Kidney (tissue), 14 donors: Measurements from ENCODE around the gene WDR74. TPM values are rescaled to one million over a fixed set of nuclear protein-coding genes. Genes with fewer than 3 reads are reported as not detected.

ENCODE experiments used
- DNase-seq, 5 donors: peaks; one replicate each; pipeline ENCODE4 v3.0.0-alpha.2; 2013 to 2020
- FAIRE-seq: peaks from 2 replicates; lab custom pipeline; 2012; peaks lifted over from hg19 to GRCh38; lab: Jason Lieb, UNC
- H3K27ac ChIP-seq, 2 donors: one replicate each; pipeline ENCODE4 v1.7.0; 2013; ENCODE audit warnings: low read depth in 2 of 2, low read length in 2 of 2, inconsistent platforms in 1 of 2
- H3K27me3 ChIP-seq: one replicate; pipeline ENCODE4 v1.7.1; 2013; ENCODE audit warnings: low read length, inconsistent platforms; ENCODE audit not compliant: control insufficient read depth, insufficient read depth
- H3K36me3 ChIP-seq, 3 donors: one replicate each; pipeline versions ENCODE4 v1.7.0 to v1.7.1; 2013; ENCODE audit warnings: low read length in 3 of 3, control low read depth in 1 of 3, inconsistent platforms in 1 of 3; ENCODE audit not compliant: insufficient read depth in 3 of 3, control insufficient read depth in 2 of 3
- H3K4me1 ChIP-seq, 3 donors: one replicate each; pipeline versions ENCODE4 v1.7.0 to v1.7.1; 2013; ENCODE audit warnings: low read length in 3 of 3, inconsistent platforms in 1 of 3, low read depth in 1 of 3; ENCODE audit not compliant: control insufficient read depth in 2 of 3, insufficient read depth in 2 of 3
- H3K4me3 ChIP-seq, 3 donors: one replicate each; pipeline versions ENCODE4 v1.7.0 to v1.8.1; 2013; ENCODE audit warnings: low read length in 3 of 3, control low read depth in 1 of 3, inconsistent platforms in 1 of 3
- H3K9ac ChIP-seq, 3 donors: one replicate each; pipeline versions ENCODE4 v1.7.0 to v1.7.1; 2013; ENCODE audit warnings: low read length in 3 of 3, control low read depth in 1 of 3, inconsistent platforms in 1 of 3
- H3K9me3 ChIP-seq, 3 donors: one replicate each; pipeline versions ENCODE4 v1.7.0 to v1.7.1; 2013; ENCODE audit warnings: low read length in 3 of 3, control low read depth in 1 of 3, inconsistent platforms in 1 of 3; ENCODE audit not compliant: control insufficient read depth in 2 of 3, insufficient read depth in 1 of 3
- CTCF ChIP-seq: IDR thresholded peaks from 3 replicates; pipeline ENCODE4 v1.5.1; 2012; ENCODE audit warnings: mild to moderate bottlenecking, moderate library complexity, borderline replicate concordance; ENCODE audit not compliant: insufficient read depth; ENCODE audit errors: extremely low read depth
- intact Hi-C: fragments of 100-400 bp; cut with DNase I; formaldehyde crosslinking; loops from one replicate; pipeline ENCODE4 v1.11.1; 2022
- microRNA-seq: library from miRNA; unstranded; fragments of <30 nt; microRNA quantifications from one replicate; pipeline ENCODE4 v1.2.0, GENCODE V29; 2020
- polyA plus RNA-seq: library from polyadenylated mRNA; stranded (reverse); fragments of 350-450 nt; fragmentation: Illumina TruSeq; extraction: RNeasy Lipid Tissue Mini Kit (QIAGEN cat#74804); gene quantifications from one replicate; pipeline ENCODE4 v1.2.3, GENCODE V29; 2014; ENCODE audit warnings: low read depth, low replicate concordance; ENCODE audit not compliant: insufficient read depth
- total RNA-seq: library from RNA; stranded (reverse); fragmentation: NEBNext Ultra II Directional; extraction: Animal tissue kit (Norgen Biotek cat#: 25700); gene quantifications from one replicate; pipeline ENCODE4 v1.2.1, GENCODE V29; 2021
- donor health status: control.
- donor health status: control.
- donor health status: control.
- donor health status: control.
- donor health status: control.
- donor health status: DM: yes; HTN: yes; CAD: no.
- donor health status: Normal renal cell carcinoma (clear cell type).

Gene WDR74
- total and polyA plus RNA-seq, 2 donors from 2014 or later: 38.5 to 48.9 TPM

GRCh38 chr11:62788991-62789390 is 50.4 kb downstream of the WDR74 start:
- DNase-seq (peak in 1 of 5 donors; percentile 39), FAIRE-seq (no peak)
- H3K9ac ChIP-seq: peak overlapping the region in 2 of 3 donors; percentile 9 to 46
- intact Hi-C loops: loop anchor here (10.0 kb wide), 1 partner anchor 76 kb away; no protein-coding TSS in a partner anchor
- H3K27me3 ChIP-seq: no peaks in the 10 kb centered on the region
- TF ChIP-seq CTCF: no peak
- peaks cover 0 to 18% (median 7%) of the 10 kb centered on the region in 3 donors for H3K36me3 ChIP-seq
- H3K4me3 ChIP-seq: no peak overlapping the region
- no peaks in the 10 kb centered on the region for H3K9me3 ChIP-seq
- peaks cover 4 to 26% (median 24%) of the 10 kb centered on the region in 3 donors for H3K4me1 ChIP-seq
- H3K27ac ChIP-seq: no peak overlapping the region

GRCh38 chr11:62787005-62787759 is 52.2 kb downstream of the WDR74 start, which contains the start of gene TMEM179B:
Gene TMEM179B (plus strand): TSS chr11:62787402. CDS start chr11:62787432, 30 bp downstream.
- Histone ChIP-seq H3K9me3 (no peaks in the 10 kb centered on the region), H3K36me3 (peaks cover 0 to 13% (median 11%) of the 10 kb centered on the region in 3 donors), H3K27ac (peak within 1 kb of the TSS; percentile 92 to 93), H3K4me1 (peaks cover 4 to 22% (median 19%) of the 10 kb centered on the region in 3 donors), H3K9ac (peak within 1 kb of the TSS; percentile 61 to 93 (median 89)), H3K4me3 (peak within 1 kb of the TSS; percentile 94 to 100 (median 99)), H3K27me3 (no peaks in the 10 kb centered on the region)
- DNase-seq (peak; percentile 98 to 99 (median 99)), FAIRE-seq (no peak)
- TF ChIP-seq CTCF: peak; percentile 47
- intact Hi-C loops: loop anchor here (10.0 kb wide), 1 partner anchor 78 kb away; no protein-coding TSS in a partner anchor

- Histone ChIP-seq H3K9me3 (no peaks in the 10 kb centered on the region), H3K9ac (peak overlapping the region in 2 of 3 donors; percentile 68 to 78), H3K4me3 (peak overlapping the region; percentile 54 to 100 (median 99)), H3K36me3 (peaks cover 0 to 15% (median 10%) of the 10 kb centered on the region in 3 donors), H3K4me1 (peaks cover 4 to 21% (median 17%) of the 10 kb centered on the region in 3 donors), H3K27me3 (no peaks in the 10 kb centered on the region), H3K27ac (peak overlapping the region; percentile 92 to 93)
- FAIRE-seq (no peak), DNase-seq (peak; percentile 92 to 97 (median 95))
- peak; percentile 97 for TF ChIP-seq CTCF
- intact Hi-C loops: loop anchor here (10.0 kb wide), 1 partner anchor 78 kb away; no protein-coding TSS in a partner anchor
These were observed 52.9 kb downstream of the WDR74 start for GRCh38 chr11:62786318-62787004.

Small RNA genes lying within 50 kb of the gene (microRNA-seq; reads per million reads assigned to microRNA genes)
- gene MIR6514 (1.0 reads per million), gene MIR6748 (not detected)

Other genes starting within 250 kb of the WDR74 start
- 29.5 TPM for gene TUT1, start 248.1 kb downstream of the WDR74 start, total RNA-seq
- 18.7 TPM for gene TUT1, start 248.1 kb downstream of the WDR74 start, polyA plus RNA-seq
- 71.8 TPM for gene MTA2, start 237.7 kb downstream of the WDR74 start, total RNA-seq
- 34.4 TPM for gene MTA2, start 237.7 kb downstream of the WDR74 start, polyA plus RNA-seq
- gene EML3, start 226.8 kb downstream of the WDR74 start, total RNA-seq: 83.3 TPM
- gene EML3, start 226.8 kb downstream of the WDR74 start, polyA plus RNA-seq: 35.0 TPM
- 7.9 TPM for gene ROM1, start 226.3 kb downstream of the WDR74 start, total RNA-seq
- gene ROM1, start 226.3 kb downstream of the WDR74 start, polyA plus RNA-seq: 11.1 TPM
- 50.6 TPM for gene B3GAT3, start 217.6 kb downstream of the WDR74 start, total RNA-seq
- 66.2 TPM for gene B3GAT3, start 217.6 kb downstream of the WDR74 start, polyA plus RNA-seq
- 309 TPM for gene GANAB, start 193.0 kb downstream of the WDR74 start, total RNA-seq
- 110 TPM for gene GANAB, start 193.0 kb downstream of the WDR74 start, polyA plus RNA-seq
- 21.2 TPM for gene INTS5, start 186.3 kb downstream of the WDR74 start, total RNA-seq
- gene INTS5, start 186.3 kb downstream of the WDR74 start, polyA plus RNA-seq: 11.2 TPM
- 44.5 TPM for gene C11orf98, start 174.4 kb downstream of the WDR74 start, total RNA-seq
- 138 TPM for gene C11orf98, start 174.4 kb downstream of the WDR74 start, polyA plus RNA-seq
- 12.1 TPM for gene CSKMT, start 174.3 kb downstream of the WDR74 start, total RNA-seq
- 8.2 TPM for gene CSKMT, start 174.3 kb downstream of the WDR74 start, polyA plus RNA-seq
- gene UQCC3, start 167.9 kb downstream of the WDR74 start, total RNA-seq: 7.6 TPM
- 24.8 TPM for gene UQCC3, start 167.9 kb downstream of the WDR74 start, polyA plus RNA-seq
- gene LBHD1, start 167.3 kb downstream of the WDR74 start, total RNA-seq: 7.9 TPM
- gene LBHD1, start 167.3 kb downstream of the WDR74 start, polyA plus RNA-seq: 5.3 TPM
- gene UBXN1, start 160.5 kb downstream of the WDR74 start, total RNA-seq: 89.2 TPM
- 139 TPM for gene UBXN1, start 160.5 kb downstream of the WDR74 start, polyA plus RNA-seq
- 1.2 TPM for gene LRRN4CL, start 150.1 kb downstream of the WDR74 start, total RNA-seq
- gene LRRN4CL, start 150.1 kb downstream of the WDR74 start, polyA plus RNA-seq: 0.58 TPM
- gene BSCL2, start 132.2 kb downstream of the WDR74 start, total RNA-seq: 93.2 TPM
- gene BSCL2, start 132.2 kb downstream of the WDR74 start, polyA plus RNA-seq: 249 TPM
- gene GNG3, start 131.9 kb downstream of the WDR74 start, total RNA-seq: not detected
- gene GNG3, start 131.9 kb downstream of the WDR74 start, polyA plus RNA-seq: 1.1 TPM
- gene HNRNPUL2, start 112.1 kb downstream of the WDR74 start, total RNA-seq: 49.0 TPM
- gene HNRNPUL2, start 112.1 kb downstream of the WDR74 start, polyA plus RNA-seq: 37.1 TPM
- 24.8 TPM for gene TTC9C, start 111.1 kb downstream of the WDR74 start, total RNA-seq
- 39.2 TPM for gene TTC9C, start 111.1 kb downstream of the WDR74 start, polyA plus RNA-seq
- 15.0 TPM for gene ZBTB3, start 85.4 kb downstream of the WDR74 start, total RNA-seq
- gene ZBTB3, start 85.4 kb downstream of the WDR74 start, polyA plus RNA-seq: 4.8 TPM
- gene POLR2G, start 78.0 kb downstream of the WDR74 start, total RNA-seq: 66.0 TPM
- 143 TPM for gene POLR2G, start 78.0 kb downstream of the WDR74 start, polyA plus RNA-seq
- 27.1 TPM for gene TAF6L, start 68.2 kb downstream of the WDR74 start, total RNA-seq
- 19.3 TPM for gene TAF6L, start 68.2 kb downstream of the WDR74 start, polyA plus RNA-seq
- 57.1 TPM for gene TMEM179B, start 52.2 kb downstream of the WDR74 start, total RNA-seq
- gene TMEM179B, start 52.2 kb downstream of the WDR74 start, polyA plus RNA-seq: 105 TPM
- 16.5 TPM for gene TMEM223, start 47.6 kb downstream of the WDR74 start, total RNA-seq
- gene TMEM223, start 47.6 kb downstream of the WDR74 start, polyA plus RNA-seq: 34.9 TPM
- 83.8 TPM for gene NXF1, start 34.1 kb downstream of the WDR74 start, total RNA-seq
- 70.7 TPM for gene NXF1, start 34.1 kb downstream of the WDR74 start, polyA plus RNA-seq
- 39.6 TPM for gene STX5, start 7.5 kb downstream of the WDR74 start, total RNA-seq
- gene STX5, start 7.5 kb downstream of the WDR74 start, polyA plus RNA-seq: 44.6 TPM
- not detected for gene TEX54, start 6.7 kb downstream of the WDR74 start, total RNA-seq
- not detected for gene TEX54, start 6.7 kb downstream of the WDR74 start, polyA plus RNA-seq
- 203 TPM for gene SLC3A2, start 41.3 kb upstream of the WDR74 start, total RNA-seq
- gene SLC3A2, start 41.3 kb upstream of the WDR74 start, polyA plus RNA-seq: 299 TPM
- 0.44 TPM for gene CHRM1, start 81.8 kb upstream of the WDR74 start, total RNA-seq
- 0.22 TPM for gene CHRM1, start 81.8 kb upstream of the WDR74 start, polyA plus RNA-seq
- 2.4 TPM for gene SLC22A6, start 145.4 kb upstream of the WDR74 start, total RNA-seq
- gene SLC22A6, start 145.4 kb upstream of the WDR74 start, polyA plus RNA-seq: 362 TPM
- 0.41 TPM for gene SLC22A8, start 176.3 kb upstream of the WDR74 start, total RNA-seq
- gene SLC22A8, start 176.3 kb upstream of the WDR74 start, polyA plus RNA-seq: 447 TPM